Measurements from ENCODE around the gene BCO1.

DNA sequence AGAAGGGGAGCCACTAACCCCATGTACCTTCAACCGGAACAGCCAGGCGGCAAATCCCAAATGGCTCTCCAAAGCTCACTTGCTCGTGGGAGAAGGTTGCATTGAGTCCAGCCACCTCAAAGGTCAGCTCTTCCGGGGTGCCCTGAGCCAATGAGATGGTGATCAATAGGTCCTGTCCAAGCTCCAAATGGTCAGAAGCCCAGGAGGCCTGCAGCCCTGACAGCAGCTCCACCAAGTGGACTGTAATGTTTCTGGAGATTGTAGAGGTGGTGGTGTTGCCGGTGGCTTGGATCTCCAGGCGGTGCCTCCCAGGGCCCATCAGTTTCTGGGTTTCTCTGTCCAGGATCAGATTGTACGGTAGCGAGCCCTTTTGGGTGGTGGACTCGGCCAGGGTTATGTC is 39.9 kb upstream of the BCO1 start:
- TF ChIP-seq, protein P1, sequence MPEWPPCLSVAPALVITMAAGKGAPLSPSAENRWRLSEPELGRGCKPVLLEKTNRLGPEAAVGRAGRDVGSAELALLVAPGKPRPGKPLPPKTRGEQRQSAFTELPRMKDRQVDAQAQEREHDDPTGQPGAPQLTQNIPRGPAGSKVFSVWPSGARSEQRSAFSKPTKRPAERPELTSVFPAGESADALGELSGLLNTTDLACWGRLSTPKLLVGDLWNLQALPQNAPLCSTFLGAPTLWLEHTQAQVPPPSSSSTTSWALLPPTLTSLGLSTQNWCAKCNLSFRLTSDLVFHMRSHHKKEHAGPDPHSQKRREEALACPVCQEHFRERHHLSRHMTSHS (tag by site-specific recombination; IDR thresholded peaks at IDR 0.05) = no peak
- TF ChIP-seq, protein P2, sequence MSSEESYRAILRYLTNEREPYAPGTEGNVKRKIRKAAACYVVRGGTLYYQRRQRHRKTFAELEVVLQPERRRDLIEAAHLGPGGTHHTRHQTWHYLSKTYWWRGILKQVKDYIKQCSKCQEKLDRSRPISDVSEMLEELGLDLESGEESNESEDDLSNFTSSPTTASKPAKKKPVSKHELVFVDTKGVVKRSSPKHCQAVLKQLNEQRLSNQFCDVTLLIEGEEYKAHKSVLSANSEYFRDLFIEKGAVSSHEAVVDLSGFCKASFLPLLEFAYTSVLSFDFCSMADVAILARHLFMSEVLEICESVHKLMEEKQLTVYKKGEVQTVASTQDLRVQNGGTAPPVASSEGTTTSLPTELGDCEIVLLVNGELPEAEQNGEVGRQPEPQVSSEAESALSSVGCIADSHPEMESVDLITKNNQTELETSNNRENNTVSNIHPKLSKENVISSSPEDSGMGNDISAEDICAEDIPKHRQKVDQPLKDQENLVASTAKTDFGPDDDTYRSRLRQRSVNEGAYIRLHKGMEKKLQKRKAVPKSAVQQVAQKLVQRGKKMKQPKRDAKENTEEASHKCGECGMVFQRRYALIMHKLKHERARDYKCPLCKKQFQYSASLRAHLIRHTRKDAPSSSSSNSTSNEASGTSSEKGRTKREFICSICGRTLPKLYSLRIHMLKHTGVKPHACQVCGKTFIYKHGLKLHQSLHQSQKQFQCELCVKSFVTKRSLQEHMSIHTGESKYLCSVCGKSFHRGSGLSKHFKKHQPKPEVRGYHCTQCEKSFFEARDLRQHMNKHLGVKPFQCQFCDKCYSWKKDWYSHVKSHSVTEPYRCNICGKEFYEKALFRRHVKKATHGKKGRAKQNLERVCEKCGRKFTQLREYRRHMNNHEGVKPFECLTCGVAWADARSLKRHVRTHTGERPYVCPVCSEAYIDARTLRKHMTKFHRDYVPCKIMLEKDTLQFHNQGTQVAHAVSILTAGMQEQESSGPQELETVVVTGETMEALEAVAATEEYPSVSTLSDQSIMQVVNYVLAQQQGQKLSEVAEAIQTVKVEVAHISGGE (tag by site-specific recombination; conservative IDR thresholded peaks at IDR 0.05; ENCODE audit: low read depth) = no peak
- no peak for TF ChIP-seq GLI2 (tag by site-specific recombination; IDR thresholded peaks at IDR 0.05; ENCODE audit: borderline replicate concordance, low read depth)
- TF ChIP-seq, protein P3, sequence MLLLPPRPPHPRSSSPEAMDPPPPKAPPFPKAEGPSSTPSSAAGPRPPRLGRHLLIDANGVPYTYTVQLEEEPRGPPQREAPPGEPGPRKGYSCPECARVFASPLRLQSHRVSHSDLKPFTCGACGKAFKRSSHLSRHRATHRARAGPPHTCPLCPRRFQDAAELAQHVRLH (tag by site-specific recombination; IDR thresholded peaks at IDR 0.05) = no peak
- TF ChIP-seq SALL2 (tag by site-specific recombination; IDR thresholded peaks at IDR 0.05; ENCODE audit: borderline replicate concordance) = no peak
- TF ChIP-seq, protein P4, sequence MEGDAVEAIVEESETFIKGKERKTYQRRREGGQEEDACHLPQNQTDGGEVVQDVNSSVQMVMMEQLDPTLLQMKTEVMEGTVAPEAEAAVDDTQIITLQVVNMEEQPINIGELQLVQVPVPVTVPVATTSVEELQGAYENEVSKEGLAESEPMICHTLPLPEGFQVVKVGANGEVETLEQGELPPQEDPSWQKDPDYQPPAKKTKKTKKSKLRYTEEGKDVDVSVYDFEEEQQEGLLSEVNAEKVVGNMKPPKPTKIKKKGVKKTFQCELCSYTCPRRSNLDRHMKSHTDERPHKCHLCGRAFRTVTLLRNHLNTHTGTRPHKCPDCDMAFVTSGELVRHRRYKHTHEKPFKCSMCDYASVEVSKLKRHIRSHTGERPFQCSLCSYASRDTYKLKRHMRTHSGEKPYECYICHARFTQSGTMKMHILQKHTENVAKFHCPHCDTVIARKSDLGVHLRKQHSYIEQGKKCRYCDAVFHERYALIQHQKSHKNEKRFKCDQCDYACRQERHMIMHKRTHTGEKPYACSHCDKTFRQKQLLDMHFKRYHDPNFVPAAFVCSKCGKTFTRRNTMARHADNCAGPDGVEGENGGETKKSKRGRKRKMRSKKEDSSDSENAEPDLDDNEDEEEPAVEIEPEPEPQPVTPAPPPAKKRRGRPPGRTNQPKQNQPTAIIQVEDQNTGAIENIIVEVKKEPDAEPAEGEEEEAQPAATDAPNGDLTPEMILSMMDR (tag by site-specific recombination; IDR thresholded peaks at IDR 0.05) = no peak
- TF ChIP-seq, protein P5, sequence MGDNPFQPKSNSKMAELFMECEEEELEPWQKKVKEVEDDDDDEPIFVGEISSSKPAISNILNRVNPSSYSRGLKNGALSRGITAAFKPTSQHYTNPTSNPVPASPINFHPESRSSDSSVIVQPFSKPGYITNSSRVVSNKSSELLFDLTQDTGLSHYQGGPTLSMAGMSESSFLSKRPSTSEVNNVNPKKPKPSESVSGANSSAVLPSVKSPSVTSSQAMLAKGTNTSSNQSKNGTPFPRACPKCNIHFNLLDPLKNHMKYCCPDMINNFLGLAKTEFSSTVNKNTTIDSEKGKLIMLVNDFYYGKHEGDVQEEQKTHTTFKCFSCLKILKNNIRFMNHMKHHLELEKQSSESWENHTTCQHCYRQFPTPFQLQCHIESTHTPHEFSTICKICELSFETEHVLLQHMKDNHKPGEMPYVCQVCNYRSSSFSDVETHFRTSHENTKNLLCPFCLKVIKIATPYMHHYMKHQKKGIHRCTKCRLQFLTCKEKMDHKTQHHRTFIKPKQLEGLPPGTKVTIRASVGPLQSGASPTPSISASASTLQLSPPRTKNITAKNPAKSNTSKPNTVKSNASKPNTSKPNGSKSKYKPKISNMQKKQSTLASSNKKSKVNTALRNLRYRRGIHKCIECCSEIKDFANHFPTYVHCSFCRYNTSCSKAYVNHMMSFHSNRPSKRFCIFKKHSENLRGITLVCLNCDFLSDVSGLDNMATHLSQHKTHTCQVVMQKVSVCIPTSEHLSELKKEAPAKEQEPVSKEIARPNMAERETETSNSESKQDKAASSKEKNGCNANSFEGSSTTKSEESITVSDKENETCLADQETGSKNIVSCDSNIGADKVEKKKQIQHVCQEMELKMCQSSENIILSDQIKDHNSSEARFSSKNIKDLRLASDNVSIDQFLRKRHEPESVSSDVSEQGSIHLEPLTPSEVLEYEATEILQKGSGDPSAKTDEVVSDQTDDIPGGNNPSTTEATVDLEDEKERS (tag by site-specific recombination; IDR thresholded peaks at IDR 0.05) = no peak
- no peak for TF ChIP-seq ZNF24 (tag by site-specific recombination; IDR thresholded peaks at IDR 0.05)
- TF ChIP-seq, protein P6, sequence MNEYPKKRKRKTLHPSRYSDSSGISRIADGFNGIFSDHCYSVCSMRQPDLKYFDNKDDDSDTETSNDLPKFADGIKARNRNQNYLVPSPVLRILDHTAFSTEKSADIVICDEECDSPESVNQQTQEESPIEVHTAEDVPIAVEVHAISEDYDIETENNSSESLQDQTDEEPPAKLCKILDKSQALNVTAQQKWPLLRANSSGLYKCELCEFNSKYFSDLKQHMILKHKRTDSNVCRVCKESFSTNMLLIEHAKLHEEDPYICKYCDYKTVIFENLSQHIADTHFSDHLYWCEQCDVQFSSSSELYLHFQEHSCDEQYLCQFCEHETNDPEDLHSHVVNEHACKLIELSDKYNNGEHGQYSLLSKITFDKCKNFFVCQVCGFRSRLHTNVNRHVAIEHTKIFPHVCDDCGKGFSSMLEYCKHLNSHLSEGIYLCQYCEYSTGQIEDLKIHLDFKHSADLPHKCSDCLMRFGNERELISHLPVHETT (tag by site-specific recombination; IDR thresholded peaks at IDR 0.05) = no peak
- no peak for TF ChIP-seq YY1 (tag by site-specific recombination; IDR thresholded peaks at IDR 0.05)
- TF ChIP-seq ZNF626 (tag by site-specific recombination; IDR thresholded peaks at IDR 0.05) = no peak
- no peak for TF ChIP-seq SETDB1 (IDR thresholded peaks at IDR 0.05; ENCODE audit: insufficient read length, low read length)
- no peak for TF ChIP-seq ZNF544 (tag by site-specific recombination; IDR thresholded peaks at IDR 0.05)

Data from HEK293 (cell line).